Measurements from ENCODE around the gene CACNA1C.

- no peak for TF ChIP-seq MTA3 (IDR thresholded peaks at IDR 0.05; ENCODE audit: borderline replicate concordance, low read length)
- TF ChIP-seq ATF2 (IDR thresholded peaks at IDR 0.05; ENCODE audit: low read length), result no peak
- no peak for TF ChIP-seq POLR2A (IDR thresholded peaks at IDR 0.05; ENCODE audit: low read depth, low read length)
- TF ChIP-seq CTCF (IDR thresholded peaks at IDR 0.05 in 2 of 3, conservative IDR thresholded peaks at IDR 0.05 in 1 of 3; ENCODE audit: control insufficient read depth in 2 of 3, extremely low read depth in 1 of 3, insufficient read depth in 1 of 3, low read depth in 3 of 3, low read length in 3 of 3), result no peak
- no peak for TF ChIP-seq EZH2 (IDR thresholded peaks at IDR 0.05; ENCODE audit: borderline replicate concordance, control insufficient read depth, low read depth, low read length)
- no peak for TF ChIP-seq SMAD1 (IDR thresholded peaks at IDR 0.05; ENCODE audit: low read depth, partially characterized antibody)
- no peak for TF ChIP-seq MAX (IDR thresholded peaks at IDR 0.05; ENCODE audit: low read depth, low read length)
These were observed 283.1 kb downstream of the CACNA1C start for GRCh38 chr12:2335916-2336315.

All from GM12878 (cell line).